ENCODE data around the gene CHERP.

The CHERP gene

GRCh38 chr19:16541526-16542044 is 652 bp downstream of the CHERP start:
- DNase-seq, result no peak

- no peak for DNase-seq
Observed at GRCh38 chr19:16540948-16541347, 1.3 kb downstream of the CHERP start.

GRCh38 chr19:16537111-16537510 is 5.1 kb downstream of the CHERP start:
- no peak for DNase-seq

GRCh38 chr19:16536130-16536529 is 6.1 kb downstream of the CHERP start:
- no peak for DNase-seq

- DNase-seq, result no peak
Observed at GRCh38 chr19:16535381-16535780, 6.9 kb downstream of the CHERP start.

- no peak for DNase-seq
Observed at GRCh38 chr19:16532440-16533234, 9.6 kb downstream of the CHERP start.

GRCh38 chr19:16531380-16531669 is 10.9 kb downstream of the CHERP start:
- no peak for DNase-seq

- DNase-seq, result no peak
Observed at GRCh38 chr19:16530540-16531379, 11.5 kb downstream of the CHERP start.

- no peak for DNase-seq
Observed at GRCh38 chr19:16529466-16530144, 12.6 kb downstream of the CHERP start.

GRCh38 chr19:16527971-16528521 is 14.2 kb downstream of the CHERP start:
- no peak for DNase-seq

GRCh38 chr19:16527334-16527935 is 14.8 kb downstream of the CHERP start:
- DNase-seq, result no peak

GRCh38 chr19:16525751-16526481 is 16.3 kb downstream of the CHERP start:
- DNase-seq, result no peak

GRCh38 chr19:16524991-16525734 is 17.1 kb downstream of the CHERP start:
- DNase-seq, result no peak

GRCh38 chr19:16522559-16523377 is 19.5 kb downstream of the CHERP start:
- DNase-seq, result no peak

GRCh38 chr19:16521715-16522289 is 20.4 kb downstream of the CHERP start:
- no peak for DNase-seq

- DNase-seq, result no peak
Observed at GRCh38 chr19:16520986-16521624, 21.1 kb downstream of the CHERP start.

GRCh38 chr19:16520074-16520973 is 21.9 kb downstream of the CHERP start:
- no peak for DNase-seq

GRCh38 chr19:16519230-16519687 is 23.0 kb downstream of the CHERP start:
- DNase-seq, result no peak
